ENCODE results near the gene SLC17A8.
"Not testable (repeated sequence)": the region's sequence is repeated elsewhere in the genome, so short reads cannot be mapped to it uniquely, and the experiment has no call there.

SLC17A8 gene

GRCh38 chr12:100372853-100373640, 16.2 kb downstream of the SLC17A8 start:
- DNase-seq: no peak

- no peak for DNase-seq
Observed at GRCh38 chr12:100375038-100375735, 18.3 kb downstream of the SLC17A8 start.

GRCh38 chr12:100376161-100376560, 19.3 kb downstream of the SLC17A8 start:
- no peak for DNase-seq

- DNase-seq: no peak
Observed at GRCh38 chr12:100381379-100381778, 24.5 kb downstream of the SLC17A8 start.

GRCh38 chr12:100382338-100382737, 25.5 kb downstream of the SLC17A8 start:
- DNase-seq: no peak

GRCh38 chr12:100383586-100384558, 27.0 kb downstream of the SLC17A8 start:
- no peak for DNase-seq

- no peak for DNase-seq
Observed at GRCh38 chr12:100384559-100384935, 27.7 kb downstream of the SLC17A8 start.

- DNase-seq: no peak
Observed at GRCh38 chr12:100388382-100388781, 31.5 kb downstream of the SLC17A8 start.

- no peak for DNase-seq
Observed at GRCh38 chr12:100391856-100392255, 35.0 kb downstream of the SLC17A8 start.

GRCh38 chr12:100393200-100393599, 36.3 kb downstream of the SLC17A8 start:
- no peak for DNase-seq

- no peak for DNase-seq
Observed at GRCh38 chr12:100395811-100396210, 38.9 kb downstream of the SLC17A8 start.

- DNase-seq: no peak
Observed at GRCh38 chr12:100398307-100398706, 41.4 kb downstream of the SLC17A8 start.

- no peak for DNase-seq
Observed at GRCh38 chr12:100399095-100399494, 42.2 kb downstream of the SLC17A8 start.

- DNase-seq: no peak
Observed at GRCh38 chr12:100401660-100402059, 44.8 kb downstream of the SLC17A8 start.

GRCh38 chr12:100402763-100403162, 45.9 kb downstream of the SLC17A8 start:
- no peak for DNase-seq

- no peak for DNase-seq
Observed at GRCh38 chr12:100403446-100403845, 46.6 kb downstream of the SLC17A8 start.

GRCh38 chr12:100404769-100405407, 48.0 kb downstream of the SLC17A8 start:
- peak; percentile 51 for DNase-seq

GRCh38 chr12:100413001-100413400, 56.1 kb downstream of the SLC17A8 start:
- DNase-seq: no peak

- no peak for DNase-seq
Observed at GRCh38 chr12:100414739-100415138, 57.9 kb downstream of the SLC17A8 start.

GRCh38 chr12:100422646-100423045, 65.8 kb downstream of the SLC17A8 start:
- DNase-seq: no peak

GRCh38 chr12:100426145-100426544, 69.3 kb downstream of the SLC17A8 start:
- no peak for DNase-seq

GRCh38 chr12:100427078-100427477, 70.2 kb downstream of the SLC17A8 start:
- DNase-seq: no peak

- not testable (repeated sequence) for DNase-seq
Observed at GRCh38 chr12:100430251-100430650, 73.4 kb downstream of the SLC17A8 start.
